Nephron progenitor cell (in vitro differentiated cells): Measurements from ENCODE around the gene TKTL1.

Source experiments
- DNase-seq: peaks from one replicate; pipeline ENCODE4 v3.0.0; 2021
- H3K27ac Mint-ChIP-seq: 2 replicates; pipeline ENCODE4 v1.8.0; 2021; ENCODE audit warnings: mild to moderate bottlenecking, moderate library complexity, mixed read lengths
- H3K27me3 Mint-ChIP-seq: 2 replicates; pipeline ENCODE4 v1.8.0; 2021; ENCODE audit warnings: mild to moderate bottlenecking, low read depth, mixed read lengths; ENCODE audit not compliant: poor library complexity
- H3K36me3 Mint-ChIP-seq: 2 replicates; pipeline ENCODE4 v1.8.0; 2021; ENCODE audit warnings: low read depth, mixed read lengths
- H3K4me1 Mint-ChIP-seq: 2 replicates; pipeline ENCODE4 v1.8.0; 2021; ENCODE audit warnings: mixed read lengths
- H3K4me3 Mint-ChIP-seq: 2 replicates; pipeline ENCODE4 v1.8.0; 2021; ENCODE audit warnings: mild to moderate bottlenecking, moderate library complexity, mixed read lengths
- H3K9me3 Mint-ChIP-seq: 2 replicates; pipeline ENCODE4 v1.8.0; 2021; ENCODE audit warnings: mild to moderate bottlenecking, moderate library complexity, mixed read lengths
- TF ChIP-seq, protein P1 (sequence below): fragments of 200-600 bp; sonication (generic); IDR thresholded peaks from 2 replicates; pipeline ENCODE4 v1.5.0; 2021; ENCODE audit warnings: antibody characterized with exemption

Gene TKTL1

DNA sequence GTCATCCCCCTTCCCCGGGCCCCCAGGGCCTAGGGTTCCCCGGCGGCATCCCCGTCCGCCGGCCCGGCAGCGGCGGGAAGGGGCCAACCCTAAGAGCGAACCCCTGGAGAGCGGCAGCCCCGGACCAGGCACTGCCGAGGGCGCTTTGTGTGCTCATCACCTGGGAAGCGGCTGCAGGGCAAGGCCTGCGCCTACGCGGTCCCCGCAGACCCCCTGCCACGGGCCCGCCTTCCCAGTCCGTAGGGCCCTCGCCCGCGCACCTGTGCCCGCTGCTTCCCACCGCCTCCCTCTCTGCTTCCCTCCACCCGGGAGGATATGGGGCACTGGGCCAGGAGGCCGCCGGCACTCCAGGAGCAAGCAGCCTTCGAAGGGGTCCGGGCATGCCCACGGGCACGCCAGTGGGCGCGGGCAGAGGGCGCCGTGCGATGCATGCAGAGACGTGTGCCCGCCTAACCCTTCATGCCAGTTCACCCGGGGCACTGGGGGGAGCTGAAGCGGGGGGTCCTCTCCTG is 76.2 kb downstream of the TKTL1 start:
- Mint-ChIP-seq H3K9me3 (peaks cover 36% of the 10 kb centered on the region), H3K27me3 (no peaks in the 10 kb centered on the region), H3K4me3 (no peak overlapping the region), H3K27ac (no peak overlapping the region), H3K36me3 (no peaks in the 10 kb centered on the region), H3K4me1 (peaks cover 8% of the 10 kb centered on the region)
- DNase-seq, result no peak
- TF ChIP-seq, protein P1, sequence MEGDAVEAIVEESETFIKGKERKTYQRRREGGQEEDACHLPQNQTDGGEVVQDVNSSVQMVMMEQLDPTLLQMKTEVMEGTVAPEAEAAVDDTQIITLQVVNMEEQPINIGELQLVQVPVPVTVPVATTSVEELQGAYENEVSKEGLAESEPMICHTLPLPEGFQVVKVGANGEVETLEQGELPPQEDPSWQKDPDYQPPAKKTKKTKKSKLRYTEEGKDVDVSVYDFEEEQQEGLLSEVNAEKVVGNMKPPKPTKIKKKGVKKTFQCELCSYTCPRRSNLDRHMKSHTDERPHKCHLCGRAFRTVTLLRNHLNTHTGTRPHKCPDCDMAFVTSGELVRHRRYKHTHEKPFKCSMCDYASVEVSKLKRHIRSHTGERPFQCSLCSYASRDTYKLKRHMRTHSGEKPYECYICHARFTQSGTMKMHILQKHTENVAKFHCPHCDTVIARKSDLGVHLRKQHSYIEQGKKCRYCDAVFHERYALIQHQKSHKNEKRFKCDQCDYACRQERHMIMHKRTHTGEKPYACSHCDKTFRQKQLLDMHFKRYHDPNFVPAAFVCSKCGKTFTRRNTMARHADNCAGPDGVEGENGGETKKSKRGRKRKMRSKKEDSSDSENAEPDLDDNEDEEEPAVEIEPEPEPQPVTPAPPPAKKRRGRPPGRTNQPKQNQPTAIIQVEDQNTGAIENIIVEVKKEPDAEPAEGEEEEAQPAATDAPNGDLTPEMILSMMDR, result no peak

- Mint-ChIP-seq H3K36me3 (no peaks in the 10 kb centered on the region), H3K9me3 (peaks cover 37% of the 10 kb centered on the region), H3K4me3 (peak overlapping the region; percentile 63), H3K27me3 (no peaks in the 10 kb centered on the region), H3K4me1 (peaks cover 14% of the 10 kb centered on the region), H3K27ac (no peak overlapping the region)
- no peak for DNase-seq
- TF ChIP-seq, protein P1, result no peak
Measured at GRCh38 chrX:154372612-154373022, 77.0 kb downstream of the TKTL1 start.

DNA sequence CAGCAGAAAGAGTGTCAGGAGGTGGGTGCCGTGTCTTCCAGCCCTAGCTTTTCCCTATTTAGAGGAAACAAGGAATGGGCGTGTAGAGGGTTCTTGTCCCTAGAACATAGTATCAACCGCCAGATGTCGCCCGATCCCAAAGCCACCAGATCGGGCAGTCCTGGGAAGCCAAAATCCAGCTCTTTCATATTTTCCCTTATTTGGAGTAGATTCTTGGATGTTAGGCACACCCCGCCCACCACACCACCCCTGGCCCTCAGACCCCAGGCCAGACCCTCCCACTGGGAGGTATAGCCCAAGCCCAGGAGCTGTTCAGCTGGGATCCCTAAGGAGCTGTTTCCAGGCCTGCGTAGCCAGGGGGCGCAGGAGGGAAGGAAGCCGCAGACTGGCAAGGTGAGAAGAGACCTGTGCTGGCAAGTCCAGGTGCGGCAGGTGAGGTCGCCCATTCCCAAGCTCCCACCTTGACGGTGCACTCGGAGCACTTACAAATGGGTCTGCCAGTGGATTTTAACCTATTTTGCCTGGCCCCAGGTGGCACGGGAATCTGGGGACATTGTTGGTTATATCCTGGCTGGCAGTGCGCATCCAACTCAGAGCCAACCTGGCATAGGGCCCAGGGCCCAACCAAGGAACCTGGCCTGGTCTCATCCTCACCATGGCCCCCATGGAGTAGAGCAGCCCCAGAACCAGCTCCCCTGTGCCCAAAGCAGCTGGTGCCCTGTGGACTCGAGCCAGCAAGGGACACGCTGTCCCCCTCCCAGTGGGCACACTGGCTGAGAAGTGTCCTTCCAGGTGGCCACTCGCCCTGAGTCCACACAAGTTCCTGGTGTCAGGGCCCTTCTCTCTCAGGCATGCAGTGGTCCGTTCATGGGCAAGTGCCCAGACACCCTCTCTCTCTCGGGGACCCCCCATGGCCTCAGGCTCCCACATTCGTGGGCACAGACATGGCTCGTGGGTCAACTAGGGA is 78.0 kb downstream of the TKTL1 start:
- no peaks in the 10 kb centered on the region for H3K36me3 Mint-ChIP-seq
- H3K4me1 Mint-ChIP-seq, result peaks cover 14% of the 10 kb centered on the region
- peaks cover 37% of the 10 kb centered on the region for H3K9me3 Mint-ChIP-seq
- peak overlapping the region; percentile 65 for H3K4me3 Mint-ChIP-seq
- peak; percentile 65 for DNase-seq
- no peak overlapping the region for H3K27ac Mint-ChIP-seq
- no peaks in the 10 kb centered on the region for H3K27me3 Mint-ChIP-seq
- TF ChIP-seq, protein P1, result peak; percentile 34

DNA sequence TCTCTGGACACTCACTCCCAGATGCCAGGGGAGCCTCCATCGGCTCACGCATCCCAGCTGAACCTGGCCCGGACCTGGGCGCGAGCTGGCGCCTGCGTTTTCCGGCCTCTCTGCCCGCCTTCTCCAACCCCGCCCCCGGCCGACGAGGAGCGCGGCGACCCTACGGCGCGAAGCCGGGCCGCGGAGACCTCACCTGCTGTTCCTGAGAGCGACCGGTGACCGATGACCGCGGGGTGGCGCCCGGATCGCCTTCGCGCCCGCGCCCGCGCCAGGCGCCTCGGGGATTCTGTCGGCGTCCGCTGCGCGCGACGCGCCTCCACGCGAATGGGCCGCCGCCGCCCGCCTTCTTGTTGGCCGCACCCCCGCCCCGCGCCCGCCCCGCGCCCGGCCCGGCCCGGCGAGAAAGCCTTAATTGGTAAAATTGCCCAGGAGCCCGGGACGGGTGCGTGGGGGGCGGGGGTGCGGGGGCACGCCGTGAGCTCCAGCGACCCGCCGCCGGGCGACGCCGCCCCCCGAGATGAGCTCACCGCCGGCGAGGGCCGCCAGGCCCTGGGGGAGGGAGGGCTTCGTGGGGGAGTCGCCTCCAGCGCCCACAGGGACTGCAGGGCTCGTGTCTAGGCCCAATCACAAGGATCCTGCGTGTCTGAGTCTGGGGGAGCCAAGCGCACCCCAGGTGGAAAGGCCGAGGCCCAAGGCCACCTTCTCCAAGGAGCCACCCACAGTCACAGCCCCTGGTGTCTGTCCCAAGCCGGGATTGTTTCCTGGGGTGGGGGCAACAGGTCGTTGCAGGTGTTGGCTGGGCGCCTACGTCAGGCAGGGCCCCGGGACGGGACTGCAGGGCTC is 78.9 kb downstream of the TKTL1 start, which contains the start of gene FLNA:
Gene FLNA (minus strand): TSS at position 322 of the 843 bp plus-strand sequence. CDS start 3,389 bp downstream, outside the sequence.
- Mint-ChIP-seq H3K4me1 (peaks cover 14% of the 10 kb centered on the region), H3K4me3 (peak within 1 kb of the TSS; percentile 65), H3K27ac (no peak within 1 kb of the TSS), H3K36me3 (no peaks in the 10 kb centered on the region), H3K27me3 (no peaks in the 10 kb centered on the region), H3K9me3 (peaks cover 37% of the 10 kb centered on the region)
- peak; percentile 64 for DNase-seq
- TF ChIP-seq, protein P1, result no peak

- Mint-ChIP-seq H3K27me3 (no peaks in the 10 kb centered on the region), H3K36me3 (no peaks in the 10 kb centered on the region), H3K27ac (no peak overlapping the region), H3K4me3 (peak overlapping the region; percentile 8), H3K4me1 (peaks cover 17% of the 10 kb centered on the region), H3K9me3 (peaks cover 36% of the 10 kb centered on the region)
- no peak for DNase-seq
- TF ChIP-seq, protein P1, result no peak
Measured at GRCh38 chrX:154375156-154375504, 79.5 kb downstream of the TKTL1 start.
